ENCODE measurements around the gene CTXN2.

Gene CTXN2

GRCh38 chr15:48225771-48226170 is 34.3 kb downstream of the CTXN2 start:
- no peak for DNase-seq

DNA sequence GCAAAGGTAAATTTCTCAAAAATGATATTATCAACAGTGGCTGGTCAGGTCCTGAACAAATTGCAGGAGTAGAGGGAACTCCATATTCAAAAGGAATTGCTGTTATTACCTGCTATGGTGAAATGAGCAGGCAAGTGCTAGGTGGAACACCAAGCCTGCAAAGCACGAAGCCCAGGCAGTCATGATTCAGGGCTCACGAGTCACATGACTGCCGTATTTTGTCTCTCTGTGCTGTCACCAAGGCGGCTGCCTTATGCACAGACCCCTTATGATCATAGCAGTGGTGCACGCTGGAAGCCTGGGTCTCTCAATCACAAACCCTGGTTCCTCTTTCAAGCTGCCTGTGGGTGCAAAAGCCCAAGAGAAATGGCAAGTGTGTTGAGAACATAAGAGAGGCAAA is 39.0 kb downstream of the CTXN2 start:
- DNase-seq, result no peak

DNA sequence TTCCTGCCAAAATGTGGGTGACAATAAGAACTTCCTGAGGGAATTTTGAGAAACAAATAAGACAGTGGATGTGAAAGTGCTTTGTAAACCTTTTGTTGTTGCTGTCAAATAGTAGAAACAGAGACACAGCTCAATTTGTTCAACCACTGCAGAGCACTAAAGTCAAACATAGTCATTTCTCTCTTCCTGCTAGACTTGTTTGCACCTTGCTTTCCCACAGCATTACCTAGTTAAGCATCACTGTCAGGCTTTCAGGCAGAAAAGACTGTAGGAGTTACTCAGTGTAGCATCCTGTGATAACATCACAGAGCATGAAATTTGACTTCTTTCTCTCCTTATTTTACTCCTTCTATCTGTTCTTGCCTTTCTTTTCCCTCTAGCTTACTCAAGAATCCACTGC is 41.8 kb downstream of the CTXN2 start:
- no peak for DNase-seq

- DNase-seq, result no peak
Measured at GRCh38 chr15:48239334-48239733, 47.9 kb downstream of the CTXN2 start.

GRCh38 chr15:48242015-48242414 is 50.5 kb downstream of the CTXN2 start:
- no peak for DNase-seq

- DNase-seq, result no peak
Measured at GRCh38 chr15:48242535-48242934, 51.1 kb downstream of the CTXN2 start.

DNA sequence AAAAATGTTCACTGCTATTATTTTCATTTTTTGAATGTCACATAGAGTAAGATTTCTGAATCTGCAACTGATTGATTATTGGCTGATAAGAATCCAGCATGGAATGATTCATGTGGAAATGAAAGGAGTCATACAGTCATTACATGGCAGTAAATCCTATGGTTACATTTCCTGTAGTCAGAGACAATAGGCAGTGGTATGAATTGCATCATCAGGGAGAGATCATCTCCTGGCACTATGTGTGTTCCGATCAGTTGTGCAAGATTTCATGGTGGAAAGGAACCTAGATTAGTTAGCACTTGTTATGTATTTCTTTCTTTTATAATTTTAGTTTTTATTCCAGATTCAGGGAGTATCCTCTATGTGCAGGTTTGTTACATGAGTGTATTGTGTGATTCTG is 53.5 kb downstream of the CTXN2 start:
- no peak for DNase-seq

- no peak for DNase-seq
Measured at GRCh38 chr15:48248414-48248813, 56.9 kb downstream of the CTXN2 start.

DNA sequence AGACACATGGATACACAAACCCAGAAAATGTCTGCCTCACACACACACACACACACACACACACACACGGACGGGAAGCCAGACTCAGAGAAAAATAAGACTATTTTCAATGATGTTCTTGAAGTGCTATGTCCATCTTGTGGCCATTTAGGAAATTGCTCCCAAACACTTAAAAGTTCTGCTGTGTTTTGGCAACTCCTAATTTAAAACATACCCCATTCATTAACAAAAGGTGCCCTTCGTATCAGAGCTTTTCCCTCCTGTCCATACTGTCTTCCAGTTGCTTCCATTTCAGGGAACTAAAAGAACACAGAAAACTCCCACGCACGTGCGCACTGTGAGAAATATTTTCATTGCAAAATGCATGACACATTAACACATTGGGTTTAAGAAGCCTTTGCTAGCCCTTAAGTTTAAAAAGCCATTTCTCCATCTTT is 59.2 kb downstream of the CTXN2 start:
- DNase-seq, result peak; percentile 4

- no peak for DNase-seq
Measured at GRCh38 chr15:48253172-48253571, 61.7 kb downstream of the CTXN2 start.

Measured in stimulated activated CD4-positive, alpha-beta T cell treated with anti-CD3 and anti-CD28 coated beads, Interleukin-15, amount 100 ng/mL, for 24 hours (primary cell).